Neural progenitor cell (in vitro differentiated cells): ENCODE results near the gene FKBP15. TPM values are rescaled to one million over a fixed set of nuclear protein-coding genes. Genes with fewer than 3 reads are reported as not detected.

ENCODE experiments used
- DNase-seq: peaks from one replicate; pipeline ENCODE4 v3.0.0-alpha.2; 2016; ENCODE audit warnings: low spot score
- H2AFZ ChIP-seq: fragments of 200-600 bp; sonication (generic); replicated peaks from 2 replicates; pipeline ENCODE4 v1.6.1; 2016; ENCODE audit warnings: antibody characterized with exemption
- H3F3A ChIP-seq: fragments of 200-600 bp; sonication (generic); 2 replicates; pipeline ENCODE4 v1.6.1; 2016; ENCODE audit warnings: antibody characterized with exemption, low read depth
- H3K27ac ChIP-seq: fragments of 200-600 bp; sonication (generic); 2 replicates; pipeline ENCODE4 v1.5.1; 2016; ENCODE audit warnings: mild to moderate bottlenecking
- H3K27me3 ChIP-seq: fragments of 200-600 bp; sonication (generic); 2 replicates; pipeline ENCODE4 v1.6.1; 2016; ENCODE audit warnings: mild to moderate bottlenecking, moderate library complexity
- H3K36me3 ChIP-seq: fragments of 200-600 bp; sonication (generic); 2 replicates; pipeline ENCODE4 v1.5.1; 2016
- H3K4me1 ChIP-seq: fragments of 200-600 bp; sonication (generic); 2 replicates; pipeline ENCODE4 v1.6.1; 2016; ENCODE audit warnings: mixed run types
- H3K4me2 ChIP-seq: fragments of 200-600 bp; sonication (generic); 2 replicates; pipeline ENCODE4 v1.6.1; 2016
- H3K4me3 ChIP-seq: fragments of 200-600 bp; sonication (generic); 2 replicates; pipeline ENCODE4 v1.5.1; 2016
- H3K79me2 ChIP-seq: fragments of 200-600 bp; sonication (generic); 2 replicates; pipeline ENCODE4 v1.6.1; 2016; ENCODE audit warnings: low read depth
- H3K9ac ChIP-seq: fragments of 200-600 bp; sonication (generic); 2 replicates; pipeline ENCODE4 v1.6.1; 2016
- H3K9me3 ChIP-seq: fragments of 200-600 bp; sonication (generic); 2 replicates; pipeline ENCODE4 v1.5.1; 2016; ENCODE audit warnings: low read depth
- H4K20me1 ChIP-seq: fragments of 200-600 bp; sonication (generic); 2 replicates; pipeline ENCODE4 v1.6.1; 2016; ENCODE audit warnings: low read depth
- H3K27ac Mint-ChIP-seq: 3 replicates; pipeline ENCODE4 v1.8.0; 2021; ENCODE audit warnings: mixed read lengths
- H3K27me3 Mint-ChIP-seq: 2 replicates; pipeline ENCODE4 v1.8.0; 2022; ENCODE audit warnings: low read depth, mild to moderate bottlenecking, inconsistent platforms, moderate library complexity, mixed read lengths; ENCODE audit not compliant: insufficient read depth
- H3K36me3 Mint-ChIP-seq: 3 replicates; pipeline ENCODE4 v1.8.0; 2021; ENCODE audit warnings: mixed read lengths
- H3K4me1 Mint-ChIP-seq: 3 replicates; pipeline ENCODE4 v1.8.0; 2021; ENCODE audit warnings: mixed read lengths
- H3K4me3 Mint-ChIP-seq: 3 replicates; pipeline ENCODE4 v1.8.0; 2021; ENCODE audit warnings: mild to moderate bottlenecking, moderate library complexity, mixed read lengths
- H3K9me3 Mint-ChIP-seq: 3 replicates; pipeline ENCODE4 v1.8.0; 2020; ENCODE audit warnings: mixed read lengths
- CTCF ChIP-seq: fragments of 200-600 bp; sonication (generic); IDR thresholded peaks from 2 replicates; pipeline ENCODE4 v1.5.1; 2017; ENCODE audit warnings: antibody characterized with exemption, mild to moderate bottlenecking
- EZH2 ChIP-seq: fragments of 200-600 bp; sonication (generic); IDR thresholded peaks from 2 replicates; pipeline ENCODE4 v1.6.1; 2017; ENCODE audit warnings: antibody characterized with exemption, mild to moderate bottlenecking, moderate library complexity
- EZH2phosphoT487 ChIP-seq: fragments of 200-600 bp; sonication (generic); IDR thresholded peaks from 2 replicates; pipeline ENCODE4 v1.6.1; 2017; ENCODE audit warnings: antibody characterized with exemption
- total RNA-seq: library from RNA; depleted of rRNA; stranded (reverse); fragments of >200 nt; gene quantifications from 2 replicates; pipeline ENCODE4 v1.2.3, GENCODE V29; 2015; ENCODE audit warnings: low replicate concordance

FKBP15 gene
- total RNA-seq, 1 donor from 2014 or later, result 25.5 TPM

- Mint-ChIP-seq H3K27ac (no peak overlapping the region), H3K36me3 (peaks cover 27% of the 10 kb centered on the region), H3K9me3 (no peaks in the 10 kb centered on the region), H3K4me1 (peaks cover 7% of the 10 kb centered on the region), H3K4me3 (no peak overlapping the region), H3K27me3 (no peaks in the 10 kb centered on the region)
- H3K79me2 ChIP-seq, result no peaks in the 10 kb centered on the region
- no peak for DNase-seq
- H3K9ac ChIP-seq, result no peak overlapping the region
- no peak overlapping the region for H3K27ac ChIP-seq
- no peaks in the 10 kb centered on the region for H3K4me1 ChIP-seq
- H3F3A ChIP-seq, result no peaks in the 10 kb centered on the region
- no peaks in the 10 kb centered on the region for H3K27me3 ChIP-seq
- no peak for TF ChIP-seq EZH2phosphoT487
- no peak for TF ChIP-seq CTCF
- no peak for TF ChIP-seq EZH2
- no peaks in the 10 kb centered on the region for H4K20me1 ChIP-seq
- H3K4me2 ChIP-seq, result no peak overlapping the region
- no peak overlapping the region for H3K4me3 ChIP-seq
- peaks cover 3% of the 10 kb centered on the region for H3K36me3 ChIP-seq
- no peaks in the 10 kb centered on the region for H3K9me3 ChIP-seq
- H2AFZ ChIP-seq, result no peak overlapping the region
Measured at GRCh38 chr9:113267911-113268566, 47.0 kb upstream of the FKBP15 start.

DNA sequence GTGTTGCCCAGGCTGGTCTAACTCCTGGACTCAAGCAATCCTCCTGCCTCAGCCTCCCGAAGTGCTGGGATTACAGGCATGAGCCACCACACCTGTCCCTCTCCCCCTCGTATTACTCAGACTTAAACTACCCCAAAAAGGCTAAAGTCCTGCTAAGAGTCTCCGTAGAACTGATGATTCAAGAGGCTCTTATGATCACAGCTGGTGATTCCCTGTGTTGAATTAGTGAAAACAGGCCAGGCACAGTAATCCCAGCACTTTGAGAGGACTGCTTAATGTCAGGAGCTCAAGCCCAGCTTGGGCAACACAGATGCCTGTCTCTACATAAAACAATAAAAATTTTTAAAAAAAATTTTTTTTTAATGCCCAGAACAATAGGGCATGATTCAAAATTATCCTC lies 45.1 kb upstream of the FKBP15 start:
- no peak overlapping the region for H3K4me3 Mint-ChIP-seq
- Histone ChIP-seq H3K4me3 (no peak overlapping the region), H4K20me1 (no peaks in the 10 kb centered on the region), H3K9ac (no peak overlapping the region), H3K27ac (peak overlapping the region; percentile 37), H3K4me1 (no peaks in the 10 kb centered on the region), H3K9me3 (no peaks in the 10 kb centered on the region), H3K4me2 (no peak overlapping the region), H2AFZ (no peak overlapping the region), H3K27me3 (no peaks in the 10 kb centered on the region), H3K36me3 (no peaks in the 10 kb centered on the region), H3K79me2 (no peaks in the 10 kb centered on the region), H3F3A (no peaks in the 10 kb centered on the region)
- H3K4me1 Mint-ChIP-seq, result peaks cover 7% of the 10 kb centered on the region
- H3K27ac Mint-ChIP-seq, result no peak overlapping the region
- H3K27me3 Mint-ChIP-seq, result no peaks in the 10 kb centered on the region
- H3K36me3 Mint-ChIP-seq, result peaks cover 29% of the 10 kb centered on the region
- H3K9me3 Mint-ChIP-seq, result no peaks in the 10 kb centered on the region
- TF ChIP-seq CTCF (no peak), EZH2 (no peak), EZH2phosphoT487 (no peak)
- no peak for DNase-seq

DNA sequence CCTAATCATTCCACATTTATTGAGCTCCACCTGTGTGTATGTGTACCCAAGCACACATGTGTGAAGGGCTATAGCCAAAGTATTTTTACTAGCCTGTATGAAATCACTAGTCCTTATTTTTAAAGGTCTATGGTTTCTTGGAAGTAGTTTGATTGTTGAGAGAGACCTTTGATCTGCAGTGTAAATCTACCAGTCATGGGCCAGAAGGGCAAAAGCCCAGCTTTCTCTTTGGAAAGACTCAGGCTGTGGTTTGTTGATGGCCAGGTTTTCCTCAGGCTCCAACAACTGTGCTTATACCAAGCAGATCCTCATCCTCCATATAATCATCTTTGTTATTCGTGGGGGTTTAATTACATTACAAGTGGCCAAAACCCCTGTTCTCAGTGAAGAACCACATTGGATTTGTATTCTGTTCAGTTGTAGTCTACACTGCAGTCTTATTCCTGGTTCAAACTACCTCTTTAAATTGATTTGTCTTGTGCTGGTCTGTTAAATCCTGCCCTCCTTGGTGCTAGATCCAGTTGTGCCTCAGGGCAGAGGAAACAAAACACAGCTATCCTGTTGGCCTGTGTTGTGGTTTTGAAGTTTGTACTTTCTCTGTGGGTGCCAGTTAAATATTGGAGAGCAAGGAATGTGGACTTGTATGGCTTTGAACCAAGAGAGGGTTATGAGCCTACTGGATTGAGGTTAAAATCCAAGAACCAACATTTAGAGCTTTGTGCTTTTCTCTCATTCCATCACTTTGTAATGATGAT lies 41.0 kb upstream of the FKBP15 start:
- H3K36me3 ChIP-seq, result peaks cover 3% of the 10 kb centered on the region
- no peaks in the 10 kb centered on the region for H3K79me2 ChIP-seq
- TF ChIP-seq CTCF (no peak), EZH2phosphoT487 (no peak), EZH2 (no peak)
- Mint-ChIP-seq H3K4me1 (peaks cover 3% of the 10 kb centered on the region), H3K27ac (no peak overlapping the region), H3K36me3 (peaks cover 36% of the 10 kb centered on the region), H3K9me3 (no peaks in the 10 kb centered on the region), H3K27me3 (no peaks in the 10 kb centered on the region), H3K4me3 (no peak overlapping the region)
- no peaks in the 10 kb centered on the region for H3F3A ChIP-seq
- H3K9ac ChIP-seq, result no peak overlapping the region
- H4K20me1 ChIP-seq, result no peaks in the 10 kb centered on the region
- no peaks in the 10 kb centered on the region for H3K27me3 ChIP-seq
- no peaks in the 10 kb centered on the region for H3K9me3 ChIP-seq
- H3K4me2 ChIP-seq, result no peak overlapping the region
- no peak overlapping the region for H2AFZ ChIP-seq
- no peak overlapping the region for H3K4me3 ChIP-seq
- no peaks in the 10 kb centered on the region for H3K4me1 ChIP-seq
- H3K27ac ChIP-seq, result no peak overlapping the region
- no peak for DNase-seq
